ENCODE measurements around the gene ADAMTSL3.
A peak's percentile ranks its signal among the peaks of the same experiment; 100 is the strongest.

DNA sequence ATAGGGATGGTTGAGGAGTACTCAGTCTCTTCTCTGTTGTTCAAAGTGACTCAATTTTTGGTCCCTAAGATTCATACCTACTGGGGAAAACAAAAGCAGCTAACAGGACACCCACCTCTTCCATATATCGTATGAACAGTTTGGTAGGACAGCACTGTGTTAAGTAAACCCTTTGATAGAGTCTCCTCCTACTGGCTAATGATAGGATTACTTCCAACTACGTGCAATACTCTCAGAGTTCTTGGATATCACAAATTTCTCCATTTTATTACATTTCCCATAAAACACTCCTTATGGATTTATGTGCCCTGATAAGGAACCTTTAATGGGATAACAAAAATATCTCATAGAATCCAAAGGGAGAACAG lies 381.5 kb downstream of the ADAMTSL3 start:
- TF ChIP-seq GTF2F1 (IDR thresholded peaks at IDR 0.05; ENCODE audit: borderline replicate concordance, low read depth, low read length), result no peak
- TF ChIP-seq, protein P1, sequence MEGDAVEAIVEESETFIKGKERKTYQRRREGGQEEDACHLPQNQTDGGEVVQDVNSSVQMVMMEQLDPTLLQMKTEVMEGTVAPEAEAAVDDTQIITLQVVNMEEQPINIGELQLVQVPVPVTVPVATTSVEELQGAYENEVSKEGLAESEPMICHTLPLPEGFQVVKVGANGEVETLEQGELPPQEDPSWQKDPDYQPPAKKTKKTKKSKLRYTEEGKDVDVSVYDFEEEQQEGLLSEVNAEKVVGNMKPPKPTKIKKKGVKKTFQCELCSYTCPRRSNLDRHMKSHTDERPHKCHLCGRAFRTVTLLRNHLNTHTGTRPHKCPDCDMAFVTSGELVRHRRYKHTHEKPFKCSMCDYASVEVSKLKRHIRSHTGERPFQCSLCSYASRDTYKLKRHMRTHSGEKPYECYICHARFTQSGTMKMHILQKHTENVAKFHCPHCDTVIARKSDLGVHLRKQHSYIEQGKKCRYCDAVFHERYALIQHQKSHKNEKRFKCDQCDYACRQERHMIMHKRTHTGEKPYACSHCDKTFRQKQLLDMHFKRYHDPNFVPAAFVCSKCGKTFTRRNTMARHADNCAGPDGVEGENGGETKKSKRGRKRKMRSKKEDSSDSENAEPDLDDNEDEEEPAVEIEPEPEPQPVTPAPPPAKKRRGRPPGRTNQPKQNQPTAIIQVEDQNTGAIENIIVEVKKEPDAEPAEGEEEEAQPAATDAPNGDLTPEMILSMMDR (IDR thresholded peaks at IDR 0.05; ENCODE audit: control extremely low read depth in 1 of 3, insufficient read depth in 1 of 3, low read depth in 1 of 3, low read length in 3 of 3), result peak in 2 of 3 experiments; percentile 29 to 67; a peak in 2 of 4 replicates
- TF ChIP-seq ASH2L (IDR thresholded peaks at IDR 0.05; ENCODE audit: low read length), result no peak
- no peak for TF ChIP-seq EZH2 (IDR thresholded peaks at IDR 0.05; ENCODE audit: low read depth, low read length, severe bottlenecking)
- no peak for TF ChIP-seq TBP (IDR thresholded peaks at IDR 0.05; ENCODE audit: low read depth, low read length)
